Suprapubic skin (tissue), 4 donors: ENCODE data around the gene IYD. TPM values are rescaled to one million over a fixed set of nuclear protein-coding genes. Genes with fewer than 3 reads are reported as not detected.

Experiments used
- DNase-seq, 2 donors: peaks; one replicate each; pipeline ENCODE4 v3.0.0-alpha.2; 2019; ENCODE audit warnings: low spot score in 2 of 2
- H3K27ac ChIP-seq: fragments of 200-600 bp; sonication (generic); one replicate; pipeline ENCODE4 v1.5.1; 2019
- H3K27me3 ChIP-seq: fragments of 200-600 bp; sonication (generic); one replicate; pipeline ENCODE4 v1.5.1; 2019
- H3K36me3 ChIP-seq: fragments of 200-600 bp; sonication (generic); one replicate; pipeline ENCODE4 v1.5.1; 2019
- H3K4me1 ChIP-seq: fragments of 200-600 bp; sonication (generic); one replicate; pipeline ENCODE4 v1.5.1; 2019
- H3K4me3 ChIP-seq: fragments of 200-600 bp; sonication (generic); one replicate; pipeline ENCODE4 v1.5.1; 2019; ENCODE audit warnings: mild to moderate bottlenecking
- H3K9me3 ChIP-seq: fragments of 200-600 bp; sonication (generic); one replicate; pipeline ENCODE4 v1.5.1; 2019
- CTCF ChIP-seq, 2 donors: fragments of 200-600 bp in 1 of 2; fragments of 450-650 bp in 1 of 2; sonication (generic) in 1 of 2; IDR thresholded peaks; one replicate each; pipeline ENCODE4 v1.5.1; 2016 to 2019; ENCODE audit warnings: antibody characterized with exemption in 2 of 2, mild to moderate bottlenecking in 1 of 2, moderate library complexity in 1 of 2
- EP300 ChIP-seq: sonication (generic); formaldehyde crosslinking; IDR thresholded peaks from one replicate; pipeline ENCODE4 v1.6.1; 2017; ENCODE audit warnings: antibody characterized with exemption
- POLR2A ChIP-seq, 2 donors: fragments of 450-650 bp; IDR thresholded peaks; one replicate each; pipeline ENCODE4 v1.6.1; 2017; ENCODE audit warnings: antibody characterized with exemption in 2 of 2, mild to moderate bottlenecking in 2 of 2, moderate library complexity in 2 of 2
- POLR2AphosphoS5 ChIP-seq, 3 donors: sonication (generic); formaldehyde crosslinking; IDR thresholded peaks; one replicate each; pipeline ENCODE4 v1.6.1; 2017; ENCODE audit warnings: antibody characterized with exemption in 3 of 3
- WGBS: methylation state at CpG from one replicate; pipeline ENCODE4 v1.1.5; 2018; 5-methylcytosine and 5-hydroxymethylcytosine counted together
- total RNA-seq, 4 donors: library from RNA; depleted of rRNA; stranded (reverse); fragments of >200 nt; gene quantifications; one replicate each; pipeline ENCODE4 v1.1.0, GENCODE V29; 2016

The IYD gene
- total RNA-seq, 4 donors from 2014 or later = 0.13 to 3.0 (median 1.6) TPM

GRCh38 chr6:150450918-150451317 lies 82.1 kb downstream of the IYD start:
- H3K27ac ChIP-seq = no peak overlapping the region
- H3K4me1 ChIP-seq = no peaks in the 10 kb centered on the region
- H3K36me3 ChIP-seq = no peaks in the 10 kb centered on the region
- TF ChIP-seq POLR2A (IDR thresholded peaks at IDR 0.05) (no peak), CTCF (IDR thresholded peaks at IDR 0.05) (no peak), EP300 (no peak), POLR2AphosphoS5 (IDR thresholded peaks at IDR 0.05) (no peak)
- H3K4me3 ChIP-seq = no peak overlapping the region
- no peaks in the 10 kb centered on the region for H3K27me3 ChIP-seq
- WGBS = 96% methylated on average over 3 of the region's 3 CpGs
- no peaks in the 10 kb centered on the region for H3K9me3 ChIP-seq
- DNase-seq = no peak

- TF ChIP-seq EP300 (no peak), POLR2A (IDR thresholded peaks at IDR 0.05) (no peak), POLR2AphosphoS5 (IDR thresholded peaks at IDR 0.05) (no peak), CTCF (IDR thresholded peaks at IDR 0.05) (no peak)
These were observed 83.1 kb downstream of the IYD start for GRCh38 chr6:150451807-150452427.

GRCh38 chr6:150452428-150453243 lies 83.8 kb downstream of the IYD start:
- DNase-seq = no peak
- Histone ChIP-seq H3K4me1 (no peaks in the 10 kb centered on the region), H3K9me3 (no peaks in the 10 kb centered on the region), H3K27ac (no peak overlapping the region), H3K36me3 (no peaks in the 10 kb centered on the region), H3K27me3 (no peaks in the 10 kb centered on the region), H3K4me3 (no peak overlapping the region)
- WGBS = 63% methylated on average over 18 of the region's 18 CpGs
- no peak for TF ChIP-seq POLR2A (IDR thresholded peaks at IDR 0.05)
- TF ChIP-seq EP300 = no peak
- no peak for TF ChIP-seq POLR2AphosphoS5 (IDR thresholded peaks at IDR 0.05)
- TF ChIP-seq CTCF (IDR thresholded peaks at IDR 0.05) = no peak

More at GRCh38 chr6:150451807-150452427, 83.1 kb downstream of the IYD start:
- H3K4me3 ChIP-seq = no peak overlapping the region
- no peaks in the 10 kb centered on the region for H3K9me3 ChIP-seq
- H3K36me3 ChIP-seq = no peaks in the 10 kb centered on the region
- WGBS = 91% methylated on average over 13 of the region's 13 CpGs
- H3K27ac ChIP-seq = no peak overlapping the region
- H3K4me1 ChIP-seq = no peaks in the 10 kb centered on the region
- DNase-seq = no peak
- no peaks in the 10 kb centered on the region for H3K27me3 ChIP-seq

- Histone ChIP-seq H3K4me1 (no peaks in the 10 kb centered on the region), H3K27me3 (no peaks in the 10 kb centered on the region), H3K9me3 (no peaks in the 10 kb centered on the region), H3K4me3 (no peak overlapping the region), H3K36me3 (no peaks in the 10 kb centered on the region), H3K27ac (no peak overlapping the region)
- TF ChIP-seq EP300 (no peak), POLR2AphosphoS5 (IDR thresholded peaks at IDR 0.05) (no peak), POLR2A (IDR thresholded peaks at IDR 0.05) (no peak), CTCF (IDR thresholded peaks at IDR 0.05) (no peak)
- no peak for DNase-seq
- 94% methylated on average over 2 of the region's 2 CpGs for WGBS
These were observed 84.5 kb downstream of the IYD start for GRCh38 chr6:150453357-150453756.

Other genes with a start within 250 kb of the IYD start
- 100 to 1,000 TPM in 2 of 4 donors, 10 to 100 TPM in 2; 44.3 to 104 (median 88.8) TPM for gene PPP1R14C, start 226.0 kb upstream of the IYD start, total RNA-seq
- gene PLEKHG1, start 230.9 kb downstream of the IYD start, total RNA-seq = 10 to 100 TPM; 35.0 to 60.8 (median 43.8) TPM